GM19193 (cell line): ENCODE measurements around the gene RNU6-8.

Source experiments
- POLR2A ChIP-seq: IDR thresholded peaks from 4 replicates; pipeline ENCODE4 v1.6.1; 2011; ENCODE audit not compliant: insufficient read depth, insufficient read length; ENCODE audit errors: extremely low read depth

Gene RNU6-8

DNA sequence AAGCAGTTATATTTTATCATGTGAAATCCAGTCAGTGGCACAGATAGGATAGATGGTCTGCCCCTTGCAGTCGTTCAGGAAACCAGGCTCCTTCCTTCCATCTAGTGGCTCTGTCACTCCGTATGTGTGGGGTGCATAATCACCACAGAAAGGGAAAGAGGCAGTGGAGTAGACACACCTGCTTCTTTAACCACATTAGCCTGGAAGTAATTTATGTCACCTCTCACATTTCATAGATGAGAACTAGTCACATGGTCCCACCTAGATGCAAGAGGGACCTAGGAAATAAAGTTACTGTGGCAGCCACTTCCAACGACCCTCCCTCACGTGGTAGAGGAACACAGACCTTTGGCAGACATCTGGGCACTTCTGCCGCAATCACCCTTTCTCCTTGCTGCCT, 14.2 kb upstream of the RNU6-8 start:
- TF ChIP-seq POLR2A: no peak

DNA sequence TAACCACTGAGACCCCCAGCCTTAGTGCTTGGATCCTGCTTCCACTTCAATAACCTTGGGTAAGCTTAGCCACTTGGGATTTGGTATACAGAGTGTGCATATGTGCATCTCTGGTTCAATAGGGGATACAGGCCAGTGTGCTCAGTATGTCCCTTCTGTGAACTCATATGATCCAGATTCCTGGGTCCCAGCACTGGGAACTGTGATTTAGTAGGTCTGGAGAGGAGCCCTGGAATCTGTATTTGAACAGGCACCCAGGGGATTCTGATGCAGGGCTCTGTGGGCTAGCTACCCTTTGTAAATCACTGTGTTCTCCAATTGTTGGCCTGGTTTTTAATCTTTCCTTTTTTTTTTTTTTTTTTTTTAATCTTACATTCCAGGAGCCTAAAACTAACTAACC, 9.8 kb upstream of the RNU6-8 start:
- no peak for TF ChIP-seq POLR2A

DNA sequence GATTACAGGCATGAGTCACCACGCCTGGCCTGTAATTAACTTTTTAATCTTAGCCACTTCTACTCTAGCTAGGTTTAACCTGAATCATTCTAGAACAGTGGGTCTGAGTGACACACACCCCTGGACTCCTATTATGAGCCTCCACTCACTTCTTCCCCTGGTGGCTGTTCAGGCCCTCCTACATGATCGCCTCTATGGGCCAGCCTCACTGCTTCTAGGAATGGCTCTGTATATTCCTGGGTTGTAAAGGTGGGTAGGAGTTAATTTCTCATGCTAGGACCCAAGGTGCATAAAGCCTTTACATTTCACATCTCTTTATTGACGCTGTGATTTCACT, 8.0 kb upstream of the RNU6-8 start:
- TF ChIP-seq POLR2A: no peak

DNA sequence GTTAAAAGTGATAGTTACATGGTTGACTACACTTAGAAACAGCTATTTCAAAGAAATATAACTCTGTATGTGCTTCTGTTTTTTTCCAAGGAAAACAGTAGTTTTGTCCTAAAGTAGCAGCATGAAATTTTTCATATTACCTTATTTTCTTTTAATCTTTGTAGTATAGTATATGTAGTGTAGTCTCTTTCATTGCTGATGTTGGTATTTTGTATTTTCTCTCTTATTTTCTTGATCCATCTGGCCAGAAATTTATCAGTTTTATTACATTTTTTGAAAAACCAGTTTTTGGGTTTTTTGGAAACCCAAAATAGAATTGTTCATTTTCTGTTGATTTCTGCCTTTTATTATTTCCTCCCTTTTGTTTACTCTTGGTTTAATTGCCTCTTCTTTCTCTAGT, 6.4 kb upstream of the RNU6-8 start:
- no peak for TF ChIP-seq POLR2A

DNA sequence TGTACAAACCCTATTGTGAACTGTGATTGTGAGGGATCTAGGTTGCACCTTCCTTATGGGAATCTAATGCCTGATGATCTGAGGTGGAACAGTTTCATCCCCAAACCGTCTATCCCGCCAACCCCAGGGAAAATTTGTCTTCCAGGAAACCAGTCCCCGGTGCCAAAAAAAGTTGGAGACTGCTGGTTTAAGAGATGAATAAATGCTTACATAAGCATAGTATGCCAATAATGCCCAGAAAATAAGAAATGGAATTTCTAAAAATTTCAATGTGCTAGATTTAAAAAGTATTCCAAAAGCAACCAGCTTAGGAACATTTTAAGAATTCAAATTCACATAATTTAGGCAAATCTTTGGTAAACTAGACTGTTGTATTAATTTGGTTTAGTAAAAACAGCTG, 5.4 kb upstream of the RNU6-8 start:
- no peak for TF ChIP-seq POLR2A

DNA sequence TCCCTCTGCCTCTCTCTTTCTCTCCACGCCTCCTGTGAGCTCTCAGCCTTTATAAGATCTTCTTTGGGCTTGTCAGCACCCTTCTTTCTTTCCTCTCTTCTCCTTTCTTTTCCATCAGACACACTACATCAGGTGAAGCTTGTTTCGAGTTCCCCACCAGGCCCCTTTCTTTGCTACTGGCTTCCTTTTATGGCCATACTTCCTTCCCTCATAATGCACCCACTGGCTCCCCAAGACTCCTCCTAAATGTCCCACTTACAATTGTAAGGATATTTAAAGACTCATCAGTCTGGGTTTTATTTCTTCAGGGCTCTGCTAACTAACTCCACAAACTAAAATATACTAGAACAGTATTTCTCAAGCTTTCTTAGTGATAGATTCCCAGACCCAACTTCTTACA, 3.5 kb upstream of the RNU6-8 start:
- no peak for TF ChIP-seq POLR2A

DNA sequence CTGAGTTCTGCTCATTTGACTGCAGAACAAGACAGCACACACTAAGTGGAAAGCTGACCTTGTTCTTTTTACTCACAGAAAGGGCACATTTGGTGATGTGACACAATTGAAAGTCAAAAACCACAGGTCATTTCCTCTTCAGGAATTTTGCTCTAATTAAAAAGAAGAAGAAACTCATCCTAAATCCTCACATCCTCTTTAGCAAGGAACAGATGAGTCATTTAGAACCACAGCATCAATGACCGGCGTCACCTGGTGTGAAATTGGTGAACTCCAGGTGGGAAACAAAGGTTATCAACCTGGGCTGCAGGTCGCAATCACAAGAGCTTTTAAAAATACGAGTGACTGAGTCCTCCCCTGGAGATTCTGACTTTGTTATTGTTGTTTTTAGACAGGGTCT, 2.9 kb upstream of the RNU6-8 start:
- TF ChIP-seq POLR2A: no peak

DNA sequence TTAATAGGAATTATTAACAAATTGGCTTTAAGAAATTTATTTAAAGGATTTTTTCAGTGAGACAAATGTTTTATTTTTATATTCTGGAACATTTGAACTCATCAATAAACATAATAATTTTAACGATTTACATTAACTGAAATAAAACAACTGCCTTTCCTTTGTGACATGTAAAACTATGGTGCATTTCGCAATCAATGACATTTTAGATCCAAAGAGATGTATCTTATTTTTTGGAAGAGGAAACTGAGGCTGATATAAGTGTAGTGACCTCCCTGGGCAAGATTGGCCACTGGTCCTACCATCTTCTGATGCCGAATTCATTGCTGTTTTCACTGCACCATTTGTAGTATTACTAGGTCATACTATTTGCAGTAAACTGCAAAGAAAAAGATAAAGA, 2.5 kb upstream of the RNU6-8 start:
- no peak for TF ChIP-seq POLR2A

DNA sequence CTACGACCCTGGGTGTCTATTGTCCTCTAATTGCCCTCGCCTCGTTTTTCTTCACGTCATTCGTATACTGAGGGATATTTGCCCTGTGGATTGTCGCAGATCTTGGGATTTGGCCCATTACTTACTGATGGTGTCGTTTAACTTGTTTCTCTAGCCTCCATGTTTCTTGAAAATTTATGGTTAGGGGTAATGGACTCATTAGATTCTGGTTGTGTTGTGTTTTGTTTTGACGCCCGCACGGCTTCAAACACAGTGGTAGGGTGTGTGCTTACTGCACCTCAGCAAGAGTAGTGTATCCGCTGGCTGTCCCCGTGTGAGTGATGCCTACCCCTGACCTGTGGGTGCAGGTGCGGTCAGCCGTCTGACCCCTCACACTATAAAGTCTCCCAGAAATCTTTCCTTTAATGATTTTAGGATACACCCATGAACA, 874 bp upstream of the RNU6-8 start:
- TF ChIP-seq POLR2A: no peak

DNA sequence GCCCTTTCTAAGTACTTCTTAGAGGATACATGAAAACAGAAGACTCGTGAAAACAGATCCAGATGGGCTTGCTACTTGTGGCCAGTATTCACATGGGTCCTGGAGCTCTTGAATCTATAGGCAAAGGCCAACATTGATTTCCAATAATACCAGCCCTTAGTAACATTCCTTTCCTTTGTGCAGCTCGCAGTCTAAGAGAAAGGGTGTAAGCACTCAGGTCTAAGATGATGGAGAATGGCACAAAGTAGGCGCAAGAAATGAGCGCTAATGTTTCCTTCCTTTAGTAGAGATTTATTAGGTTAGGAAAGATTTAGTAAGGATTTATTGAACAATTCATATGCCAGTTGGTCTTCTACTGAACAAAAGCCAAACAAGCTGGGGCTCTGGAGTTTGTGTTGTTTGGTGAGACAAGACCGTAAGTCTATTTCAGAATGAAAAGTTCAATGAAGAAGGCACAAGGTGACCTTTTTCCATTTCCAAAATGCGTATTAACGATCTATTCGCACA, 525 bp downstream of the RNU6-8 start:
- no peak for TF ChIP-seq POLR2A

DNA sequence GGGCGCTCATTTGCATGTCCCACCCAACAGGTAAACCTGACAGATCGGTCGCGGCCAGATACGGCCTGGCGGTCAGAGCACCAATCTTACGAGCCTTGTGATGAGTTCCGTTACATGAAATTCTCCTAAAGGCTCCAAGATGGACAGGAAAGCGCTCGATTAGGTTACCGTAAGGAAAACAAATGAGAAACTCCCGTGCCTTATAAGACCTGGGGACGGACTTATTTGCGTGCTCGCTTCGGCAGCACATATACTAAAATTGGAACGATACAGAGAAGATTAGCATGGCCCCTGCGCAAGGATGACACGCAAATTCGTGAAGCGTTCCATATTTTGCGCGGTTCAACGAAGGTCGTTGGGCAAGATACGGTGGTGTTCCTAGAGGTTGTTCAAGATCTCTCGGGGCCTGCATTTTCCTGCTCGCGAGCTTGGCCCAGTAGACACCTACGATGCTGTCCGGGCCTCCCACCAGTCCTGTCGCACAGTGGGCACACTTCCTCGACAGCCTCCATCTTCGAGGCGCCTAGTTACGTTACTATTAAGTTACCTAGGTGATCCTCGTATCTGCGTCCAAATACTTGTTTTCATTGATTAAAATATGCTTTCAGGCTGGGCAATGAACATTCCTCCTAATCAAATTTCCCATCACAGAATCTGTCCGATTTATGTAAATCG, 1.1 kb downstream of the RNU6-8 start, which contains the start of gene RNU6-7:
Gene RNU6-7, plus strand, starts transcription at position 230 of the 675 bp plus-strand sequence.
- TF ChIP-seq POLR2A: peak; percentile 0

DNA sequence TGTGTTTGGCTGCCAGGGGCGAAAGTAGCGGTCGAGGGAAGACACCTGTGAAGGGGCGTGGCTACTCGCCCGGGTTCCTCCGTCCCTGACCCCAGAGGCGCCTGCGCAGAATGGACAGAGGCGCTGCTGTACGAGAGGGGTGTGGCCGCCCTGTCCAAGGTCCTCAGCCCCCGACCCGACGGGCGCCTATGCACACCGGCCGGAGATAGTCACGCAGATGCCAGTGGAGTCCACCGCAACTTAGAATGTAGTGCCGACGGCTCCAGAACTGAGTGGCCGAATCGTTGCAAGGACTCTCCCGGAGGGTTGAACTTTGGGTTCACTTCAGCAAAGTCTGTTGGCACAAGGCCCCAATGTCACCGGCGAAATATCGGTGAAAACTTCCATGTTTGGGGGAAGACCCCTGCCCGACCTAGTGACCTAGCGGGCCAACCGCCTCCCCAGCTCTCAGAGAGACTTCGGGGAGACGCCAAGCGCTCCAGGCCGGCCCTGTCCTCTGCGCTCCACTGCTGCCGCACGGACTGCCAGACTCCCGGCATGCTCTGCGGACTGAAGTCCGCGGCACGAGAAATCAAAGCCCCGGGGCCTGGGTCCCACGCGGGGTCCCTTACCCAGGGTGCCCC, 1.8 kb downstream of the RNU6-8 start:
- TF ChIP-seq POLR2A: peak; percentile 44

DNA sequence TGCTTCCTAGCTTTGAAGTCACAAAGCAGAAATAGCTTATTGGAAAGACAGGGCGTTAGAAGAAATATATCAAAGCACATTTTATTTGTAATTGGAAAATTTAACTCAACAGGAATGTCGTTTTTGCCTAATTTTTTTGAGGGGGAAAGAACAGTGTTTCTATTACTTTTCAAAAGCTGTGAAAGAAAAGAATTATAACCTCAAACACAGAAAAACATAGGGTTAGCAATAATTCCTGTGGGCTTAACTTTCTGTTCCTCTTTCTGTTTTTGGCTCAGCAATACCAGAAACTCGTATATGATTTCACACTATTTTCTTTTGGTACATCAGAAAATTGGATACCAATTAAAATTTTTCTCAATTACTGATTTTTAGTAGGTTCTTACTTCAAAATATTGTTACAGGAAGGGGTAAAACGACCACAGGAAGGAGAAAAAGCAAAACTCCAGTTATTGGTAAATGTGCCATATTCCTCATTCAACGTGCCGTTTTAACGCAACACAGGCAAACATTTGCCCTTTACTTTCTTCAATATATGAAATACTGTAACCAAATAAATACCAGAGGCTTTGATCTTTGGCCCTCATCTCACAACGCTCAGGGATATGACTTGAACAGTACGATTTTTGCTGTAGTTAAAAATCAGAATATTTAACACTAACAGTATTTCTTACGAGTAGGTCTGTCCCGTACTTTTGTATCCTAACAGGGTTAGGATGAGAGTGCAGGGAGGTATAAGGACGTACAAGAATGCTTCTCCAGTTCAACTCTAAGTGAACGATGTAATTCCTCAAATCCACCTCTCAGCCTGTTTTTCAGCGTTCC, 2.5 kb downstream of the RNU6-8 start:
- TF ChIP-seq POLR2A: no peak

DNA sequence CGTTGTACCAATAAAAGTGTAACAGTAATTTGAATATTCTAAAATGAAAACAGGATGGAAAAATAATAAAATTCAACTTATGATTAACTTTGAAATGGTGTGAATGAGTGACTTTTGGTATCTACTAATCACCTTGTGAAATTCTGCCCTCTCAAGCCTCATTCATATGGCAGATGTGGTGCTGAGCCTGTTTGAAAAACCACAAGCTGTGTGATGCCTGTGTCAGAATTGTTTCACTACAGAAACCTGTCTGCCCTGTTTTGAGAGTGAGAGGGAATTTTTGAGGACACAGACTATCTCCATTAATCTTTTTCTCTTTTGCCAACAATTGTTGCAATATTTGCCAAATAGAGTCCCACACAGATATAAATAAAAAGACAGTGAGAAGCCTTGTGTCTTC, 5.2 kb downstream of the RNU6-8 start:
- TF ChIP-seq POLR2A: no peak

DNA sequence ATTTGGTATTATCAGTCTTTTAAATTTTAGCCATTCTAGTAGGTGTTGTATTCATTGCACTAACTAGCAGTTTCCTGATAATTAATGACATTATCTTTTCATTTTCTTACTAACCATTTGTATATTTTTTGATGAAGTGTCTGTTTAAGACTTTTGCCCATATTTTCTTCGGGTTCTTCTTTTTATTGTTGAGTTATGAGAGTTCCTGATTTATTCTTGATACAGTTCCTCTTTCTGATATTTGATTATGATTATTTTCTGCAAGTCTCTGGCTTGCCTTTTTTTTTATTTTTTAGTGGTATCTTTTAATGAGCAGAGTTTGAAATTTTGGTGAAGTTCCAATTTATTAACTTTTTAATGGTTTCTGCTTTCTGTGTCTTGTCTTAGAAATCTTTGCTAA, 7.4 kb downstream of the RNU6-8 start:
- TF ChIP-seq POLR2A: no peak

DNA sequence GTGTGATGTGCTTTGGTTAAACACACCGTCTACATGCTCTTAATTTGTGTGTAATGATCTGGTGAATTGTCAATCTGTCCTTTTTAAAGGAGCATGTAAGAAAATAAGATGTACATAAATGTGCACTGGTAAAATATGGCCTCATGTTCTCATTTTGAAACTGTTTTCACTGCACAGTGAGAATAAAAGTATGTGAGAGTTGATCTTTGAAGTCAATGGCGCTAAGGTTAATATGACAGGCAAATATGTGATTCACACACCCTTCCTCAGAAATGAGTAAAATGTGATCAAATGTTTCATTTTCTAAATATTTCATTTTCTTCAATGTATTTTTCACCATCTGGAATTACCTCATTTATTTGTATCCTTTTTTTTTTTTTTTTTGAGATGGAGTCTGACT, 9.5 kb downstream of the RNU6-8 start:
- no peak for TF ChIP-seq POLR2A

DNA sequence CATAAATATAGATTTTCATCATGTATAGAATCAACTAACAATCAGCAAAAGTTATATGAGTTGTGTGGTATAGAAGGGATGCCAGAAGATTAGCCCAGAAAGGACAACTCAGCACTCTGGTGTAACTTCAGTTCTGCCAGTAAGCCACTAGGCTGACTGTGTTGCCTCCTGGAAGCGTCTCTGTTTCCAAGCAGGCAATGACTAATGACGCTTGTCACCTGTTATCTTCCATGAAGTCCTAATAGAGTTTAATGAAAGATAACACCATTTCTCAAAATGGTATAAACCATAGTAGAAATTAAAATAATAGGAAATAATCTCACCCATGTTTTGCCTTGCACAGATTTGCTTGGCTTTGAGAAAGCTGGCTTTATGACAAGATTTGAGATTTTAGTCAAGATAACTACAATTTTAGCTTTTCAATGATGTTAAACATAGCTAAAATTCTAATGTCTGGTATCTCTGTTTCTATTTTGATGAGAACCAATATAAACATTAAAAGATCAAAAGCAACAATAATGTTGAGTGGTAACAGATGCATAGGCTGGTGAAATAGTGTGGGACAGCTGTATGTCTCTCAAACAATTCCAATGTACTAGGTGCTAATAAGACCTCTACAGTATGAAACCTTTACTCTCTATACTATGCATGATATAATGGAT, 10.2 kb downstream of the RNU6-8 start:
- TF ChIP-seq POLR2A: no peak
